Upper lobe of left lung (tissue), 4 donors: ENCODE data around the gene TLE4.

Experiments used
- POLR2AphosphoS5 ChIP-seq, 2 donors: sonication (generic); formaldehyde crosslinking; IDR thresholded peaks; one replicate each; pipeline ENCODE4 v1.5.1; 2017; ENCODE audit warnings: antibody characterized with exemption in 2 of 2
- TF ChIP-seq, protein P1 (sequence below), 6 experiments: fragments of 450-650 bp in 4 of 6; fragments of 200-600 bp in 2 of 6; sonication (generic) in 2 of 6; IDR thresholded peaks; one replicate each; pipeline ENCODE4 v1.5.1; 2016 to 2019; ENCODE audit warnings: antibody characterized with exemption in 6 of 6

DNA sequence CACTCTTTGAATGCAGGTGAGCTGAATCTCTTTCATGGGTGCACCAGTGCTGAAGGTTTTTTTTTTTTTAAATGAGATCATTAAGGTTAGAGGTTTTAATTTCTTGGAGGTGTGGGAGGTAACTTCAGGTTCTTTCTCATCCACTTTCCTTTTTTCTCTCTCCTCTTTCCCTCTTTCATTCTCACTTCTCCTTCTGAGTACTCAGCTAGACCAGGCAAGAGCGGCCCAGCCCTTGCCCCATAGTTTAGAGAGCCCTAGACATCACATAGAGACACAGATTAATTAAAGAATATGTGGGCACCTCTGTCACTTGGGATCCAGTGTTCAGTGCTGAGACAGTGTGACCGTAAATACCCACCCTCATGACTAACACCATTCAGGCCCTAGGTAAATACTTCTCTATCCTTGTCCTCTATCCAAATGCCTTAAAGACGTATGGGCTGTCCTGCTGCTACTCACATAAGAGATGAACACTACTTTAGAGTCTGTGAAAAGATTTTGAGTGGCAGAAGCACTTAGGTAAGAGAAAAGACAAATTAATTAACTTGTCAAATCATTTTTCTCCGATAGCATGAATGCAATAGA, 174.1 kb downstream of the TLE4 start:
- TF ChIP-seq, protein P1, sequence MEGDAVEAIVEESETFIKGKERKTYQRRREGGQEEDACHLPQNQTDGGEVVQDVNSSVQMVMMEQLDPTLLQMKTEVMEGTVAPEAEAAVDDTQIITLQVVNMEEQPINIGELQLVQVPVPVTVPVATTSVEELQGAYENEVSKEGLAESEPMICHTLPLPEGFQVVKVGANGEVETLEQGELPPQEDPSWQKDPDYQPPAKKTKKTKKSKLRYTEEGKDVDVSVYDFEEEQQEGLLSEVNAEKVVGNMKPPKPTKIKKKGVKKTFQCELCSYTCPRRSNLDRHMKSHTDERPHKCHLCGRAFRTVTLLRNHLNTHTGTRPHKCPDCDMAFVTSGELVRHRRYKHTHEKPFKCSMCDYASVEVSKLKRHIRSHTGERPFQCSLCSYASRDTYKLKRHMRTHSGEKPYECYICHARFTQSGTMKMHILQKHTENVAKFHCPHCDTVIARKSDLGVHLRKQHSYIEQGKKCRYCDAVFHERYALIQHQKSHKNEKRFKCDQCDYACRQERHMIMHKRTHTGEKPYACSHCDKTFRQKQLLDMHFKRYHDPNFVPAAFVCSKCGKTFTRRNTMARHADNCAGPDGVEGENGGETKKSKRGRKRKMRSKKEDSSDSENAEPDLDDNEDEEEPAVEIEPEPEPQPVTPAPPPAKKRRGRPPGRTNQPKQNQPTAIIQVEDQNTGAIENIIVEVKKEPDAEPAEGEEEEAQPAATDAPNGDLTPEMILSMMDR (IDR thresholded peaks at IDR 0.05), result no peak
- TF ChIP-seq POLR2AphosphoS5 (IDR thresholded peaks at IDR 0.05), result no peak
